Panc1 (cell line): ENCODE results near the gene FNBP1L. TPM values are rescaled to one million over a fixed set of nuclear protein-coding genes. Genes with fewer than 3 reads are reported as not detected.

Experiments
- ATAC-seq: fragments of 200-7000 bp; cut with Tn5 transposase; 2 replicates; pipeline ENCODE4 v1.9.1; 2020; ENCODE audit warnings: mild to moderate bottlenecking, moderate library complexity
- BruUV-seq: library from RNA; stranded (reverse); fragments of 400-500 nt; replicated peaks from 2 replicates; lab custom pipeline; 2021; lab: Mats Ljungman, UMichigan
- CTCF ChIA-PET: fragments of 300-600 bp; sonication (Branson Sonifier 250); formaldehyde crosslinking; loops from one replicate; lab custom pipeline; 2022; ENCODE audit warnings: antibody characterized with exemption; lab: Charles Lee
- POLR2A ChIA-PET: fragments of 300-600 bp; sonication (Branson Sonifier 250); formaldehyde crosslinking; loops from one replicate; lab custom pipeline; 2022; ENCODE audit warnings: antibody characterized with exemption; lab: Charles Lee
- DNase-seq: peaks from one replicate; pipeline ENCODE4 v3.0.0-alpha.2; 2010; ENCODE audit warnings: low read depth, low spot score
- H3K27ac ChIP-seq: 2 replicates; pipeline ENCODE4 v1.5.1; 2011; ENCODE audit warnings: mild to moderate bottlenecking, low read length, inconsistent platforms
- H3K27me3 ChIP-seq: fragments of 200-500 bp; sonication (Bioruptor generic); 2 replicates; pipeline ENCODE4 v1.6.0; 2014; ENCODE audit warnings: low read length, inconsistent platforms; ENCODE audit not compliant: control insufficient read depth, insufficient read depth
- H3K36me3 ChIP-seq: fragments of 200-500 bp; sonication (Bioruptor generic); 2 replicates; pipeline ENCODE4 v1.5.1; 2014; ENCODE audit warnings: inconsistent platforms, mild to moderate bottlenecking, low read length, moderate library complexity; ENCODE audit not compliant: control insufficient read depth, insufficient read depth
- H3K4me1 ChIP-seq: 2 replicates; pipeline ENCODE4 v1.5.1; 2011; ENCODE audit warnings: inconsistent platforms, mild to moderate bottlenecking, low read length, moderate library complexity; ENCODE audit not compliant: control insufficient read depth, insufficient read depth
- H3K4me3 ChIP-seq, 2 experiments: 2 replicates each; pipeline ENCODE4 v1.5.1; 2011 to 2012; ENCODE audit warnings: low read depth in 2 of 2, low read length in 2 of 2, mild to moderate bottlenecking in 2 of 2, inconsistent platforms in 1 of 2, moderate library complexity in 1 of 2
- H3K9me3 ChIP-seq: fragments of 200-500 bp; sonication (Bioruptor generic); 2 replicates; pipeline ENCODE4 v1.5.1; 2014; ENCODE audit warnings: low read depth, mild to moderate bottlenecking, inconsistent platforms, low read length, moderate library complexity; ENCODE audit not compliant: control insufficient read depth, insufficient read depth
- POLR2AphosphoS5 ChIP-seq: IDR thresholded peaks from 2 replicates; pipeline ENCODE4 v1.6.1; 2012; ENCODE audit warnings: mild to moderate bottlenecking, low read depth, low read length, moderate library complexity
- SIN3A ChIP-seq: IDR thresholded peaks from 2 replicates; pipeline ENCODE4 v1.6.1; 2012; ENCODE audit warnings: low read depth, mild to moderate bottlenecking, low read length, moderate library complexity, borderline replicate concordance; ENCODE audit not compliant: insufficient read depth
- TCF7L2 ChIP-seq: IDR thresholded peaks from 2 replicates; pipeline ENCODE4 v1.6.1; 2011; ENCODE audit warnings: mild to moderate bottlenecking, low read depth, low read length, inconsistent platforms
- in situ Hi-C: cut with HindIII; loops from 2 replicates; pipeline ENCODE4 v1.10.0; 2016; ENCODE audit warnings: low sequenced_read_pairs, low pct_unique_long_range_greater_than_20kb
- intact Hi-C: fragments of 100-400 bp; cut with micrococcal nuclease; formaldehyde crosslinking; loops from one replicate; pipeline ENCODE4 v1.10.0; 2022; ENCODE audit not compliant: unreplicated experiment
- total RNA-seq: library from RNA; stranded (reverse); gene quantifications from one replicate; pipeline ENCODE4 v1.2.1, GENCODE V29; 2021; ENCODE audit not compliant: unreplicated experiment
- TF ChIP-seq, protein P1 (sequence below): fragments of 450-650 bp; IDR thresholded peaks from 2 replicates; pipeline ENCODE4 v1.5.1; 2017; ENCODE audit warnings: mild to moderate bottlenecking
- TF ChIP-seq, protein P2 (sequence below), 2 experiments: IDR thresholded peaks; 2 replicates each; pipeline ENCODE4 v1.6.1; 2011 to 2012; ENCODE audit warnings: low read depth in 2 of 2, control low read depth in 1 of 2, low read length in 1 of 2, mild to moderate bottlenecking in 1 of 2, moderate library complexity in 1 of 2; ENCODE audit not compliant: insufficient read depth in 1 of 2

The FNBP1L gene
- total RNA-seq, 1 experiment from 2014 or later, result 25.1 TPM

DNA sequence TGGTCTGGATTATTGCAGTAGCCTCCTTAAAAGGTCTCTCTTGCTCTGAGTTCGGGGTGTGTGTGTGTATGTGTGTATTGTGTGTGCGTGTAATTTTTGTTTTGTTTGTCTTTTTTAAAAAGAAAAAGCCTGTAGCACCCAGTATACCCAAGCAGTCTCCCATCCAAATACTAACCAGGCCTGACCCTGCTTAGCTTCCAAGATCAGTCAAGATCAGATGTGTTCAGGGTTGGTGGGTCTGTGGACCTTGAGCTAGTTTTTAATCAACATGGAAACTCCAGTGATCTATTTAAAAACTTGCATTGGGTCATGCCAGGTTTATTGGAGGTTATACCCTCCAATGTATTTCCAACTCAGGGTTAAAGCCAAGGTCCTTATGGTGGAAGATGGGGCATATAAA is 40.3 kb downstream of the FNBP1L start:
- ChIA-PET CTCF (no interaction called here), POLR2A (no interaction called here)
- BruUV-seq, result no TSS peak
- Histone ChIP-seq H3K36me3 (no peaks in the 10 kb centered on the region), H3K9me3 (no peaks in the 10 kb centered on the region), H3K4me1 (no peaks in the 10 kb centered on the region), H3K27me3 (no peaks in the 10 kb centered on the region), H3K4me3 (no peak overlapping the region), H3K27ac (no peak overlapping the region)
- no peak for ATAC-seq
- intact Hi-C loops (no loop called here), in situ Hi-C loops (no loop called here)
- no peak for TF ChIP-seq SIN3A
- TF ChIP-seq, protein P1, sequence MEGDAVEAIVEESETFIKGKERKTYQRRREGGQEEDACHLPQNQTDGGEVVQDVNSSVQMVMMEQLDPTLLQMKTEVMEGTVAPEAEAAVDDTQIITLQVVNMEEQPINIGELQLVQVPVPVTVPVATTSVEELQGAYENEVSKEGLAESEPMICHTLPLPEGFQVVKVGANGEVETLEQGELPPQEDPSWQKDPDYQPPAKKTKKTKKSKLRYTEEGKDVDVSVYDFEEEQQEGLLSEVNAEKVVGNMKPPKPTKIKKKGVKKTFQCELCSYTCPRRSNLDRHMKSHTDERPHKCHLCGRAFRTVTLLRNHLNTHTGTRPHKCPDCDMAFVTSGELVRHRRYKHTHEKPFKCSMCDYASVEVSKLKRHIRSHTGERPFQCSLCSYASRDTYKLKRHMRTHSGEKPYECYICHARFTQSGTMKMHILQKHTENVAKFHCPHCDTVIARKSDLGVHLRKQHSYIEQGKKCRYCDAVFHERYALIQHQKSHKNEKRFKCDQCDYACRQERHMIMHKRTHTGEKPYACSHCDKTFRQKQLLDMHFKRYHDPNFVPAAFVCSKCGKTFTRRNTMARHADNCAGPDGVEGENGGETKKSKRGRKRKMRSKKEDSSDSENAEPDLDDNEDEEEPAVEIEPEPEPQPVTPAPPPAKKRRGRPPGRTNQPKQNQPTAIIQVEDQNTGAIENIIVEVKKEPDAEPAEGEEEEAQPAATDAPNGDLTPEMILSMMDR, result no peak
- TF ChIP-seq, protein P2, sequence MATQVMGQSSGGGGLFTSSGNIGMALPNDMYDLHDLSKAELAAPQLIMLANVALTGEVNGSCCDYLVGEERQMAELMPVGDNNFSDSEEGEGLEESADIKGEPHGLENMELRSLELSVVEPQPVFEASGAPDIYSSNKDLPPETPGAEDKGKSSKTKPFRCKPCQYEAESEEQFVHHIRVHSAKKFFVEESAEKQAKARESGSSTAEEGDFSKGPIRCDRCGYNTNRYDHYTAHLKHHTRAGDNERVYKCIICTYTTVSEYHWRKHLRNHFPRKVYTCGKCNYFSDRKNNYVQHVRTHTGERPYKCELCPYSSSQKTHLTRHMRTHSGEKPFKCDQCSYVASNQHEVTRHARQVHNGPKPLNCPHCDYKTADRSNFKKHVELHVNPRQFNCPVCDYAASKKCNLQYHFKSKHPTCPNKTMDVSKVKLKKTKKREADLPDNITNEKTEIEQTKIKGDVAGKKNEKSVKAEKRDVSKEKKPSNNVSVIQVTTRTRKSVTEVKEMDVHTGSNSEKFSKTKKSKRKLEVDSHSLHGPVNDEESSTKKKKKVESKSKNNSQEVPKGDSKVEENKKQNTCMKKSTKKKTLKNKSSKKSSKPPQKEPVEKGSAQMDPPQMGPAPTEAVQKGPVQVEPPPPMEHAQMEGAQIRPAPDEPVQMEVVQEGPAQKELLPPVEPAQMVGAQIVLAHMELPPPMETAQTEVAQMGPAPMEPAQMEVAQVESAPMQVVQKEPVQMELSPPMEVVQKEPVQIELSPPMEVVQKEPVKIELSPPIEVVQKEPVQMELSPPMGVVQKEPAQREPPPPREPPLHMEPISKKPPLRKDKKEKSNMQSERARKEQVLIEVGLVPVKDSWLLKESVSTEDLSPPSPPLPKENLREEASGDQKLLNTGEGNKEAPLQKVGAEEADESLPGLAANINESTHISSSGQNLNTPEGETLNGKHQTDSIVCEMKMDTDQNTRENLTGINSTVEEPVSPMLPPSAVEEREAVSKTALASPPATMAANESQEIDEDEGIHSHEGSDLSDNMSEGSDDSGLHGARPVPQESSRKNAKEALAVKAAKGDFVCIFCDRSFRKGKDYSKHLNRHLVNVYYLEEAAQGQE (IDR thresholded peaks at IDR 0.05; ENCODE audit: insufficient read depth in 1 of 2, low read depth in 2 of 2, low read length in 1 of 2), result no peak
- TF ChIP-seq POLR2AphosphoS5, result no peak
- no peak for TF ChIP-seq TCF7L2
- DNase-seq, result no peak

DNA sequence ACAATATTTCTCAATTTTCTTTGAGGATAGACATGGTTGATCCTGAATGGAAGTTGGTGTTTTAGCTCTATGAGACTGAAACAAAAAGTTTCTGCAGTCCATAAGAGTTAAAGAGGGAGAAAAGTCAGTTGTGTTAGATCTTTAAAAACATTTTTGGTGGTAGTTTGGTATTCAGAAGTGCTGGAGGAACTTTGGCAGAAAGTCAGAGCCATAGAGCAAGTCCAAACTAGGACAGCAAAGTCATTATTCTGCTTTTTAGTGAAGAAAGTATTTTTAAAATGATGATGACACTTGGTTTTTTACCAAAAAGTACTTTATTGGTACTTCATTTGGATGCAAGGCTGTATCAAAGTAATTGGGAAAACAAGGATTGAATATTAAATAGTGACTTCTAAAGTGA is 41.8 kb downstream of the FNBP1L start:
- POLR2A ChIA-PET, result no interaction called here
- Histone ChIP-seq H3K27ac (no peak overlapping the region), H3K27me3 (no peaks in the 10 kb centered on the region), H3K4me1 (no peaks in the 10 kb centered on the region), H3K4me3 (no peak overlapping the region), H3K9me3 (no peaks in the 10 kb centered on the region), H3K36me3 (no peaks in the 10 kb centered on the region)
- no peak for DNase-seq
- TF ChIP-seq, protein P2 (IDR thresholded peaks at IDR 0.05; ENCODE audit: insufficient read depth in 1 of 2, low read depth in 2 of 2, low read length in 1 of 2), result no peak
- TF ChIP-seq, protein P1, result no peak
- no peak for TF ChIP-seq TCF7L2
- no peak for TF ChIP-seq POLR2AphosphoS5
- intact Hi-C loops (no loop called here), in situ Hi-C loops (no loop called here)
- CTCF ChIA-PET, result no interaction called here
- no TSS peak for BruUV-seq
- no peak for ATAC-seq
